ENCODE measurements around the gene EXOC3. TPM values are rescaled to one million over a fixed set of nuclear protein-coding genes. Genes with fewer than 3 reads are reported as not detected.

Gene EXOC3
- total RNA-seq, 3 donors from 2014 or later (not counting 1 experiment from before 2014, with no cell fraction given) = 89.6 to 99.9 (median 96.3) TPM

DNA sequence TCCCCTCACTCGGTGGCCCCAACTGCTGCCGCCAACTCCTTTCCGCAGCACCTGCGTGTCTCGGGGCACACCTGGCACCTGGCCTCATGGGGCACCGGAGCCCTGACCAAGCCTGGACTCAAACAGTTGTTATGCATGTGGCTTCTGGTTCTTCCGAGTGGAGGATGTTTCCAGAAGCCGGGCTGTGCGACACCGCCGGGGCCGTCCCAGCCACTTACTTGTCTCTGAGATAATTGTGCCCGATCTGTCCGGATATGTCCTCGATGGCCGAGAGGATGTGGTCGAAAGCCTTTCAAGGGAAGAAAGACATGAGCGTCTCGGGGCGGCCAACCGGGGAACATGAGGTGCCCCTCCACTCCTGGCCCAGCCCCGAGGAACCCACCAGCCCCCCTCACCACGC, 38.4 kb downstream of the EXOC3 start:
- Histone ChIP-seq H3K36me3 (ENCODE audit: control insufficient read depth, insufficient read depth, low read length) (no peaks in the 10 kb centered on the region), H3K9me3 (ENCODE audit: control insufficient read depth, insufficient read depth, low read length) (no peaks in the 10 kb centered on the region), H3K27me3 (ENCODE audit: control insufficient read depth, insufficient read depth, low read length) (peaks cover 4% of the 10 kb centered on the region), H3K4me3 (ENCODE audit: low read length) (no peak overlapping the region), H3K4me1 (ENCODE audit: control insufficient read depth, insufficient read depth, low read length) (peaks cover 5% of the 10 kb centered on the region), H3K27ac (ENCODE audit: low read length) (no peak overlapping the region)
- no peak for ATAC-seq
- DNase-seq = no peak
- 88% methylated on average over 23 of the region's 23 CpGs for WGBS (ENCODE audit: insufficient coverage)
- H3K4me1 Mint-ChIP-seq = peaks cover 0 to 4% of the 10 kb centered on the region in 2 donors
- H3K36me3 Mint-ChIP-seq = no peaks in the 10 kb centered on the region
- intact Hi-C loops (cut with micrococcal nuclease) = no loop called here
- no peak overlapping the region for H3K4me3 Mint-ChIP-seq
- no peak overlapping the region for H3K27ac Mint-ChIP-seq
- peaks cover 0 to 12% of the 10 kb centered on the region in 2 donors for H3K27me3 Mint-ChIP-seq (ENCODE audit: low read depth in 2 of 2)
- no peaks in the 10 kb centered on the region for H3K9me3 Mint-ChIP-seq
- TF ChIP-seq, protein P1, sequence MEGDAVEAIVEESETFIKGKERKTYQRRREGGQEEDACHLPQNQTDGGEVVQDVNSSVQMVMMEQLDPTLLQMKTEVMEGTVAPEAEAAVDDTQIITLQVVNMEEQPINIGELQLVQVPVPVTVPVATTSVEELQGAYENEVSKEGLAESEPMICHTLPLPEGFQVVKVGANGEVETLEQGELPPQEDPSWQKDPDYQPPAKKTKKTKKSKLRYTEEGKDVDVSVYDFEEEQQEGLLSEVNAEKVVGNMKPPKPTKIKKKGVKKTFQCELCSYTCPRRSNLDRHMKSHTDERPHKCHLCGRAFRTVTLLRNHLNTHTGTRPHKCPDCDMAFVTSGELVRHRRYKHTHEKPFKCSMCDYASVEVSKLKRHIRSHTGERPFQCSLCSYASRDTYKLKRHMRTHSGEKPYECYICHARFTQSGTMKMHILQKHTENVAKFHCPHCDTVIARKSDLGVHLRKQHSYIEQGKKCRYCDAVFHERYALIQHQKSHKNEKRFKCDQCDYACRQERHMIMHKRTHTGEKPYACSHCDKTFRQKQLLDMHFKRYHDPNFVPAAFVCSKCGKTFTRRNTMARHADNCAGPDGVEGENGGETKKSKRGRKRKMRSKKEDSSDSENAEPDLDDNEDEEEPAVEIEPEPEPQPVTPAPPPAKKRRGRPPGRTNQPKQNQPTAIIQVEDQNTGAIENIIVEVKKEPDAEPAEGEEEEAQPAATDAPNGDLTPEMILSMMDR (IDR thresholded peaks at IDR 0.05) = no peak

- whole genome bisulfite sequencing (ENCODE audit: insufficient coverage) = 71% methylated on average over 21 of the region's 24 CpGs
- ATAC-seq (no peak), DNase-seq (no peak)
- peaks cover 5% of the 10 kb centered on the region for H3K4me1 ChIP-seq (ENCODE audit: control insufficient read depth, insufficient read depth, low read length)
- no peaks in the 10 kb centered on the region for H3K36me3 ChIP-seq (ENCODE audit: control insufficient read depth, insufficient read depth, low read length)
- no peaks in the 10 kb centered on the region for H3K9me3 ChIP-seq (ENCODE audit: control insufficient read depth, insufficient read depth, low read length)
- peaks cover 2% of the 10 kb centered on the region for H3K27me3 ChIP-seq (ENCODE audit: control insufficient read depth, insufficient read depth, low read length)
- H3K27me3 Mint-ChIP-seq (ENCODE audit: low read depth in 2 of 2) = peaks cover 0 to 9% of the 10 kb centered on the region in 2 donors
- TF ChIP-seq, protein P1 (IDR thresholded peaks at IDR 0.05) = no peak
- H3K4me3 ChIP-seq (ENCODE audit: low read length) = no peak overlapping the region
- peaks cover 0 to 6% of the 10 kb centered on the region in 2 donors for H3K4me1 Mint-ChIP-seq
- H3K27ac Mint-ChIP-seq = no peak overlapping the region
- no peak overlapping the region for H3K27ac ChIP-seq (ENCODE audit: low read length)
- intact Hi-C loops (cut with micrococcal nuclease) = no loop called here
- H3K36me3 Mint-ChIP-seq = no peaks in the 10 kb centered on the region
- no peaks in the 10 kb centered on the region for H3K9me3 Mint-ChIP-seq
- no peak overlapping the region for H3K4me3 Mint-ChIP-seq
Observed at GRCh38 chr5:482021-482420, 39.0 kb downstream of the EXOC3 start.

- 95% methylated on average over 27 of the region's 27 CpGs for WGBS (ENCODE audit: insufficient coverage)
- Mint-ChIP-seq H3K27me3 (ENCODE audit: low read depth in 2 of 2) (peaks cover 0 to 4% of the 10 kb centered on the region in 2 donors), H3K9me3 (no peaks in the 10 kb centered on the region), H3K36me3 (no peaks in the 10 kb centered on the region), H3K4me1 (peaks cover 0 to 6% of the 10 kb centered on the region in 2 donors), H3K27ac (no peak overlapping the region), H3K4me3 (no peak overlapping the region)
- no peak overlapping the region for H3K4me3 ChIP-seq (ENCODE audit: low read length)
- H3K36me3 ChIP-seq (ENCODE audit: control insufficient read depth, insufficient read depth, low read length) = no peaks in the 10 kb centered on the region
- DNase-seq (no peak), ATAC-seq (no peak)
- peaks cover 2% of the 10 kb centered on the region for H3K27me3 ChIP-seq (ENCODE audit: control insufficient read depth, insufficient read depth, low read length)
- TF ChIP-seq, protein P1 (IDR thresholded peaks at IDR 0.05) = no peak
- H3K9me3 ChIP-seq (ENCODE audit: control insufficient read depth, insufficient read depth, low read length) = no peaks in the 10 kb centered on the region
- no peak overlapping the region for H3K27ac ChIP-seq (ENCODE audit: low read length)
- H3K4me1 ChIP-seq (ENCODE audit: control insufficient read depth, insufficient read depth, low read length) = peaks cover 5% of the 10 kb centered on the region
- intact Hi-C loops (cut with micrococcal nuclease) = no loop called here
Observed at GRCh38 chr5:482506-482905, 39.5 kb downstream of the EXOC3 start.

DNA sequence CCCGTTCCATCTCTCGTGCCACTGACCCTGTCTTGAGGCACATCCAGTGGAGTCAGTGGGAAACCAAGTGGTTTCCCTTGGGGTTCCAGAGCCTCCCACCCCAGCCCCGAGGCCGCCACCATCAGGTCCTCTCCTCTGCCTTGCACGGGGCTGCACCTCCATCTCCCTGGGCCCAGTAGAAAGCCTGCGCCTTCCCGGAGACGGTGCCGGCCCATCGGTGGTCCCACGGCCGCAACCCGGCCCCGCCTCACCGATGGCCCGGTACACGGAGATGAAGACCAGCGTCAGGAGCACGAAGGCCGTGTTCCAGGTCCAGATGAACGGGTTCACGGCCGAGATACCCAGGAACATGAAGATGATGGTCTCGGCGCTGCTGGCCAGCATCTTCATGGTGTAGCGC, 40.0 kb downstream of the EXOC3 start:
- Mint-ChIP-seq H3K36me3 (no peaks in the 10 kb centered on the region), H3K9me3 (no peaks in the 10 kb centered on the region), H3K27ac (no peak overlapping the region), H3K4me3 (no peak overlapping the region), H3K4me1 (peaks cover 0 to 6% of the 10 kb centered on the region in 2 donors), H3K27me3 (ENCODE audit: low read depth in 2 of 2) (no peaks in the 10 kb centered on the region)
- TF ChIP-seq, protein P1 (IDR thresholded peaks at IDR 0.05) = no peak
- Histone ChIP-seq H3K9me3 (ENCODE audit: control insufficient read depth, insufficient read depth, low read length) (no peaks in the 10 kb centered on the region), H3K27me3 (ENCODE audit: control insufficient read depth, insufficient read depth, low read length) (peaks cover 2% of the 10 kb centered on the region), H3K4me3 (ENCODE audit: low read length) (no peak overlapping the region), H3K4me1 (ENCODE audit: control insufficient read depth, insufficient read depth, low read length) (peaks cover 5% of the 10 kb centered on the region), H3K27ac (ENCODE audit: low read length) (no peak overlapping the region), H3K36me3 (ENCODE audit: control insufficient read depth, insufficient read depth, low read length) (no peaks in the 10 kb centered on the region)
- intact Hi-C loops (cut with micrococcal nuclease) = no loop called here
- DNase-seq = no peak
- ATAC-seq = no peak
- 93% methylated on average over 26 of the region's 26 CpGs for WGBS (ENCODE audit: insufficient coverage)

Measured in natural killer cell (primary cell).